ENCODE results near the gene ARL15.

GRCh38 chr5:53940921-53941320 is 369.5 kb downstream of the ARL15 start:
- TF ChIP-seq POLR2A (IDR thresholded peaks at IDR 0.05) (no peak), CTCF (IDR thresholded peaks at IDR 0.05) (no peak)
